Mesendoderm (in vitro differentiated cells): ENCODE measurements around the gene TNNI2.

Experiments
- DNase-seq: peaks from one replicate; pipeline ENCODE4 v3.0.0; 2013
- H2AK5ac ChIP-seq: 2 replicates; pipeline ENCODE4 v1.6.1; 2013; ENCODE audit warnings: low read length, inconsistent platforms
- H2BK120ac ChIP-seq: 2 replicates; pipeline ENCODE4 v1.6.1; 2013; ENCODE audit warnings: low read depth, mild to moderate bottlenecking, low read length, moderate library complexity, mixed read lengths
- H2BK15ac ChIP-seq: replicated peaks from 2 replicates; pipeline ENCODE4 v1.6.1; 2013; ENCODE audit warnings: low read depth, mild to moderate bottlenecking, moderate library complexity
- H2BK5ac ChIP-seq: 2 replicates; pipeline ENCODE4 v1.6.1; 2013; ENCODE audit warnings: low read length, inconsistent platforms
- H3K18ac ChIP-seq: 2 replicates; pipeline ENCODE4 v1.6.1; 2013; ENCODE audit warnings: mild to moderate bottlenecking, low read length, mixed read lengths
- H3K23ac ChIP-seq: one replicate; pipeline ENCODE4 v1.6.1; 2013; ENCODE audit warnings: low read length
- H3K27ac ChIP-seq: 2 replicates; pipeline ENCODE4 v1.5.1; 2013; ENCODE audit warnings: low read depth, mild to moderate bottlenecking, inconsistent platforms, low read length, moderate library complexity
- H3K27me3 ChIP-seq: 2 replicates; pipeline ENCODE4 v1.6.1; 2013; ENCODE audit warnings: low read length, control low read depth, mild to moderate bottlenecking, inconsistent platforms; ENCODE audit not compliant: insufficient read depth, poor library complexity
- H3K36me3 ChIP-seq: 2 replicates; pipeline ENCODE4 v1.6.1; 2013; ENCODE audit warnings: low read length, inconsistent platforms; ENCODE audit not compliant: control insufficient read depth, insufficient read depth
- H3K4ac ChIP-seq: one replicate; pipeline ENCODE4 v1.6.1; 2013; ENCODE audit warnings: low read depth, mild to moderate bottlenecking, low read length, moderate library complexity
- H3K4me1 ChIP-seq: 2 replicates; pipeline ENCODE4 v1.6.1; 2013; ENCODE audit warnings: low read depth, low read length, inconsistent platforms; ENCODE audit not compliant: control insufficient read depth
- H3K4me2 ChIP-seq: 2 replicates; pipeline ENCODE4 v1.6.1; 2013; ENCODE audit warnings: low read length
- H3K4me3 ChIP-seq: 2 replicates; pipeline ENCODE4 v1.5.1; 2013; ENCODE audit warnings: mild to moderate bottlenecking, low read length
- H3K56ac ChIP-seq: one replicate; pipeline ENCODE4 v1.6.1; 2013; ENCODE audit warnings: low read length
- H3K79me1 ChIP-seq: 2 replicates; pipeline ENCODE4 v1.6.1; 2013; ENCODE audit warnings: low read length, inconsistent platforms
- H3K79me2 ChIP-seq: 2 replicates; pipeline ENCODE4 v1.6.1; 2013; ENCODE audit warnings: mild to moderate bottlenecking, low read length; ENCODE audit not compliant: control insufficient read depth, insufficient read depth
- H3K9ac ChIP-seq: 2 replicates; pipeline ENCODE4 v1.6.1; 2013; ENCODE audit warnings: low read length, inconsistent platforms
- H4K5ac ChIP-seq: one replicate; pipeline ENCODE4 v1.6.1; 2013; ENCODE audit warnings: low read length
- H4K8ac ChIP-seq: one replicate; pipeline ENCODE4 v1.6.1; 2013; ENCODE audit warnings: low read depth, mild to moderate bottlenecking, control low read depth, low read length, moderate library complexity
- WGBS: extraction: QIAGEN DNeasy Blood & Tissue Kit; methylation state at CpG from one replicate; pipeline ENCODE4 v1.1.7; 2013; ENCODE audit warnings: low lambda C conversion rate, missing lambda C conversion rate; ENCODE audit not compliant: insufficient coverage; ENCODE audit errors: extremely low coverage; 5-methylcytosine and 5-hydroxymethylcytosine counted together

The TNNI2 gene

GRCh38 chr11:1815751-1816150, 23.0 kb upstream of the TNNI2 start:
- Histone ChIP-seq H3K23ac (no peak overlapping the region), H4K5ac (no peak overlapping the region), H2AK5ac (no peak overlapping the region), H3K4me3 (no peak overlapping the region), H3K56ac (no peak overlapping the region), H3K4ac (no peak overlapping the region), H3K27ac (no peak overlapping the region), H2BK120ac (no peak overlapping the region), H3K36me3 (no peaks in the 10 kb centered on the region), H3K79me2 (no peaks in the 10 kb centered on the region), H3K4me1 (no peaks in the 10 kb centered on the region), H2BK15ac (no peak overlapping the region), H4K8ac (no peak overlapping the region), H3K27me3 (no peaks in the 10 kb centered on the region), H3K9ac (no peak overlapping the region), H2BK5ac (no peak overlapping the region), H3K4me2 (no peak overlapping the region), H3K79me1 (no peaks in the 10 kb centered on the region), H3K18ac (no peak overlapping the region)
- no peak for DNase-seq
- no CpG with 5 or more reads among the region's 7 CpGs for WGBS

GRCh38 chr11:1817000-1817399, 21.8 kb upstream of the TNNI2 start:
- H3K4me2 ChIP-seq: no peak overlapping the region
- no peak overlapping the region for H2BK5ac ChIP-seq
- H3K18ac ChIP-seq: no peak overlapping the region
- H3K79me1 ChIP-seq: no peaks in the 10 kb centered on the region
- no peak overlapping the region for H3K56ac ChIP-seq
- no peaks in the 10 kb centered on the region for H3K27me3 ChIP-seq
- no peak overlapping the region for H2BK120ac ChIP-seq
- no peak overlapping the region for H2AK5ac ChIP-seq
- H3K4me3 ChIP-seq: no peak overlapping the region
- H4K8ac ChIP-seq: no peak overlapping the region
- DNase-seq: no peak
- no CpG with 5 or more reads among the region's 5 CpGs for WGBS
- H3K4ac ChIP-seq: no peak overlapping the region
- H2BK15ac ChIP-seq: no peak overlapping the region
- no peaks in the 10 kb centered on the region for H3K4me1 ChIP-seq
- H3K27ac ChIP-seq: no peak overlapping the region
- no peaks in the 10 kb centered on the region for H3K36me3 ChIP-seq
- H4K5ac ChIP-seq: no peak overlapping the region
- no peak overlapping the region for H3K9ac ChIP-seq
- no peak overlapping the region for H3K23ac ChIP-seq
- no peaks in the 10 kb centered on the region for H3K79me2 ChIP-seq

GRCh38 chr11:1817511-1817910, 21.3 kb upstream of the TNNI2 start:
- H2BK5ac ChIP-seq: no peak overlapping the region
- no peak overlapping the region for H2BK120ac ChIP-seq
- H3K4me2 ChIP-seq: no peak overlapping the region
- H3K27ac ChIP-seq: no peak overlapping the region
- H4K8ac ChIP-seq: no peak overlapping the region
- WGBS: no CpG with 5 or more reads among the region's 1 CpG
- H3K4me1 ChIP-seq: no peaks in the 10 kb centered on the region
- no peak overlapping the region for H3K9ac ChIP-seq
- H2BK15ac ChIP-seq: no peak overlapping the region
- H3K27me3 ChIP-seq: no peaks in the 10 kb centered on the region
- DNase-seq: no peak
- H3K79me1 ChIP-seq: no peaks in the 10 kb centered on the region
- H4K5ac ChIP-seq: no peak overlapping the region
- no peak overlapping the region for H3K23ac ChIP-seq
- no peaks in the 10 kb centered on the region for H3K79me2 ChIP-seq
- no peak overlapping the region for H3K18ac ChIP-seq
- H3K56ac ChIP-seq: no peak overlapping the region
- no peak overlapping the region for H3K4me3 ChIP-seq
- H2AK5ac ChIP-seq: no peak overlapping the region
- no peak overlapping the region for H3K4ac ChIP-seq
- no peaks in the 10 kb centered on the region for H3K36me3 ChIP-seq

- no CpG with 5 or more reads among the region's 3 CpGs for WGBS
- Histone ChIP-seq H3K79me1 (no peaks in the 10 kb centered on the region), H3K4me1 (no peaks in the 10 kb centered on the region), H3K56ac (no peak overlapping the region), H2AK5ac (no peak overlapping the region), H3K27ac (no peak overlapping the region), H3K36me3 (no peaks in the 10 kb centered on the region), H3K27me3 (no peaks in the 10 kb centered on the region), H3K79me2 (no peaks in the 10 kb centered on the region), H3K4me3 (no peak overlapping the region), H3K4me2 (no peak overlapping the region), H2BK120ac (no peak overlapping the region), H4K8ac (no peak overlapping the region), H2BK5ac (no peak overlapping the region), H3K4ac (no peak overlapping the region), H3K9ac (no peak overlapping the region), H4K5ac (no peak overlapping the region), H3K18ac (no peak overlapping the region), H2BK15ac (no peak overlapping the region), H3K23ac (no peak overlapping the region)
- DNase-seq: no peak
Observed at GRCh38 chr11:1819074-1819473, 19.7 kb upstream of the TNNI2 start.

- no peak overlapping the region for H2BK5ac ChIP-seq
- H3K9ac ChIP-seq: no peak overlapping the region
- H3K27me3 ChIP-seq: no peaks in the 10 kb centered on the region
- no peak overlapping the region for H4K5ac ChIP-seq
- H3K23ac ChIP-seq: no peak overlapping the region
- H3K27ac ChIP-seq: no peak overlapping the region
- H3K36me3 ChIP-seq: no peaks in the 10 kb centered on the region
- no peak overlapping the region for H2BK120ac ChIP-seq
- DNase-seq: no peak
- H3K79me1 ChIP-seq: no peaks in the 10 kb centered on the region
- no CpG with 5 or more reads among the region's 14 CpGs for WGBS
- H4K8ac ChIP-seq: no peak overlapping the region
- H3K4me2 ChIP-seq: no peak overlapping the region
- no peak overlapping the region for H2AK5ac ChIP-seq
- no peak overlapping the region for H3K56ac ChIP-seq
- H3K4ac ChIP-seq: no peak overlapping the region
- H3K18ac ChIP-seq: no peak overlapping the region
- no peak overlapping the region for H3K4me3 ChIP-seq
- H3K79me2 ChIP-seq: no peaks in the 10 kb centered on the region
- no peaks in the 10 kb centered on the region for H3K4me1 ChIP-seq
- no peak overlapping the region for H2BK15ac ChIP-seq
Observed at GRCh38 chr11:1820463-1821325, 18.1 kb upstream of the TNNI2 start.

- Histone ChIP-seq H3K18ac (no peak overlapping the region), H2BK5ac (no peak overlapping the region), H2AK5ac (no peak overlapping the region), H3K9ac (no peak overlapping the region), H3K4me2 (no peak overlapping the region), H4K8ac (no peak overlapping the region), H3K36me3 (no peaks in the 10 kb centered on the region), H3K56ac (no peak overlapping the region), H4K5ac (no peak overlapping the region), H2BK120ac (no peak overlapping the region), H2BK15ac (no peak overlapping the region), H3K79me1 (no peaks in the 10 kb centered on the region), H3K23ac (no peak overlapping the region), H3K4ac (no peak overlapping the region), H3K4me3 (no peak overlapping the region), H3K27me3 (no peaks in the 10 kb centered on the region), H3K4me1 (no peaks in the 10 kb centered on the region), H3K79me2 (no peaks in the 10 kb centered on the region), H3K27ac (no peak overlapping the region)
- DNase-seq: no peak
Observed at GRCh38 chr11:1821562-1821961, 17.2 kb upstream of the TNNI2 start.
